ENCODE results near the gene VTI1B.
A peak's percentile ranks its signal among the peaks of the same experiment; 100 is the strongest.
"Not testable (repeated sequence)": the region's sequence is repeated elsewhere in the genome, so short reads cannot be mapped to it uniquely, and the experiment has no call there.

The VTI1B gene

GRCh38 chr14:67674480-67675218 lies at the start of gene VTI1B:
Gene VTI1B (minus strand): TSS chr14:67674632. CDS start chr14:67674489, 143 bp downstream.
- DNase-seq (ENCODE audit: low spot score), result peak; percentile 79

- no peak for DNase-seq (ENCODE audit: low spot score)
Observed at GRCh38 chr14:67722293-67722692, 47.9 kb upstream of the VTI1B start.

- no peak for DNase-seq (ENCODE audit: low spot score)
Observed at GRCh38 chr14:67721875-67722274, 47.4 kb upstream of the VTI1B start.

- DNase-seq (ENCODE audit: low spot score), result no peak
Observed at GRCh38 chr14:67719866-67720265, 45.4 kb upstream of the VTI1B start.

GRCh38 chr14:67719385-67719784 lies 45.0 kb upstream of the VTI1B start:
- DNase-seq (ENCODE audit: low spot score), result not testable (repeated sequence)

- no peak for DNase-seq (ENCODE audit: low spot score)
Observed at GRCh38 chr14:67718265-67718664, 43.8 kb upstream of the VTI1B start.

- DNase-seq (ENCODE audit: low spot score), result no peak
Observed at GRCh38 chr14:67717048-67717447, 42.6 kb upstream of the VTI1B start.

GRCh38 chr14:67710209-67710608 lies 35.8 kb upstream of the VTI1B start:
- no peak for DNase-seq (ENCODE audit: low spot score)

GRCh38 chr14:67709796-67710195 lies 35.4 kb upstream of the VTI1B start:
- DNase-seq (ENCODE audit: low spot score), result not testable (repeated sequence)

GRCh38 chr14:67709346-67709745 lies 34.9 kb upstream of the VTI1B start:
- DNase-seq (ENCODE audit: low spot score), result not testable (repeated sequence)

- no peak for DNase-seq (ENCODE audit: low spot score)
Observed at GRCh38 chr14:67705211-67705610, 30.8 kb upstream of the VTI1B start.

- DNase-seq (ENCODE audit: low spot score), result peak; percentile 37
Observed at GRCh38 chr14:67704484-67705089, 30.2 kb upstream of the VTI1B start.

- no peak for DNase-seq (ENCODE audit: low spot score)
Observed at GRCh38 chr14:67703997-67704396, 29.6 kb upstream of the VTI1B start.

- not testable (repeated sequence) for DNase-seq (ENCODE audit: low spot score)
Observed at GRCh38 chr14:67701492-67701891, 27.1 kb upstream of the VTI1B start, which contains the start of gene RDH12. Gene RDH12 (plus strand): TSS chr14:67701886. CDS start chr14:67722643, 20,757 bp downstream.

GRCh38 chr14:67698179-67698578 lies 23.7 kb upstream of the VTI1B start:
- no peak for DNase-seq (ENCODE audit: low spot score)

- no peak for DNase-seq (ENCODE audit: low spot score)
Observed at GRCh38 chr14:67697006-67697405, 22.6 kb upstream of the VTI1B start.

GRCh38 chr14:67695394-67695949 lies 21.0 kb upstream of the VTI1B start, which contains the start of gene RDH11:
Gene RDH11 (minus strand): TSS chr14:67695764. CDS start chr14:67695703, 61 bp downstream.
- DNase-seq (ENCODE audit: low spot score), result peak; percentile 59

- peak; percentile 73 for DNase-seq (ENCODE audit: low spot score)
Observed at GRCh38 chr14:67694791-67695393, 20.5 kb upstream of the VTI1B start.

- no peak for DNase-seq (ENCODE audit: low spot score)
Observed at GRCh38 chr14:67690011-67690410, 15.6 kb upstream of the VTI1B start.

GRCh38 chr14:67683842-67684241 lies 9.4 kb upstream of the VTI1B start:
- DNase-seq (ENCODE audit: low spot score), result no peak

- DNase-seq (ENCODE audit: low spot score), result no peak
Observed at GRCh38 chr14:67680941-67681340, 6.5 kb upstream of the VTI1B start.

GRCh38 chr14:67680121-67680602 lies 5.7 kb upstream of the VTI1B start:
- DNase-seq (ENCODE audit: low spot score), result no peak

GRCh38 chr14:67679006-67679405 lies 4.6 kb upstream of the VTI1B start:
- no peak for DNase-seq (ENCODE audit: low spot score)
